GM12878 (cell line): ENCODE data around the gene CA10. TPM values are rescaled to one million over a fixed set of nuclear protein-coding genes. Genes with fewer than 3 reads are reported as not detected.

ENCODE experiments used
- ATAC-seq: fragments of 200-7000 bp; cut with Tn5 transposase; 3 replicates; pipeline ENCODE4 v1.9.1; 2020; ENCODE audit warnings: mild to moderate bottlenecking, moderate library complexity
- BruUV-seq: library from RNA; stranded (reverse); fragments of 400-500 nt; replicated peaks from 2 replicates; lab custom pipeline; 2021; lab: Mats Ljungman, UMichigan
- CTCF ChIA-PET: fragments of 300-600 bp; sonication (Branson Sonifier 250); formaldehyde crosslinking; extraction: SDS; loops from one replicate; lab custom pipeline; 2021; ENCODE audit warnings: inconsistent platforms; lab: Yijun Ruan, JAX
- POLR2A ChIA-PET: fragments of 350-600 bp; formaldehyde crosslinking; extraction: SDS; loops from one replicate; lab custom pipeline; 2021; ENCODE audit warnings: inconsistent platforms; lab: Charles Lee
- RAD21 ChIA-PET: fragments of 300-600 bp; sonication (Branson Sonifier 250); formaldehyde crosslinking; loops from one replicate; lab custom pipeline; 2023; ENCODE audit warnings: antibody characterized with exemption; ENCODE audit not compliant: unreplicated experiment; lab: Charles Lee
- SMC1A ChIA-PET: fragments of 300-600 bp; sonication (Branson Sonifier 250); formaldehyde crosslinking; loops from one replicate; lab custom pipeline; 2023; ENCODE audit not compliant: unreplicated experiment, uncharacterized antibody; lab: Charles Lee
- DNase-seq: peaks from one replicate; pipeline ENCODE4 v3.0.0-alpha.2; 2011; ENCODE audit warnings: low read depth, low spot score
- FAIRE-seq: peaks from 3 replicates; lab custom pipeline; 2011; peaks lifted over from hg19 to GRCh38; lab: Jason Lieb, UNC
- H2AFZ ChIP-seq: 2 replicates; pipeline ENCODE4 v1.6.0; 2011; ENCODE audit warnings: low read depth, low read length, control low read depth; ENCODE audit not compliant: control insufficient read depth
- H3K27ac ChIP-seq: 2 replicates; pipeline ENCODE4 v1.5.1; 2011; ENCODE audit warnings: control low read depth; ENCODE audit not compliant: control insufficient read depth, insufficient read depth
- H3K27me3 ChIP-seq, 2 experiments: replicated peaks in 1 of 2; 2 replicates each; pipeline versions ENCODE4 v1.6.0 to v1.6.1; 2011; ENCODE audit warnings: low read length in 1 of 2; ENCODE audit not compliant: control insufficient read depth in 2 of 2, insufficient read depth in 2 of 2
- H3K36me3 ChIP-seq, 2 experiments: 2 replicates each; pipeline ENCODE4 v1.5.1; 2011; ENCODE audit warnings: low read length in 1 of 2; ENCODE audit not compliant: control insufficient read depth in 2 of 2, insufficient read depth in 2 of 2
- H3K4me1 ChIP-seq: 2 replicates; pipeline ENCODE4 v1.6.1; 2011; ENCODE audit warnings: mild to moderate bottlenecking, low read length, moderate library complexity, mixed read lengths; ENCODE audit not compliant: control insufficient read depth, insufficient read depth
- H3K4me2 ChIP-seq: 2 replicates; pipeline ENCODE4 v1.6.0; 2011; ENCODE audit warnings: control low read depth; ENCODE audit not compliant: control insufficient read depth, insufficient read depth
- H3K4me3 ChIP-seq: fragments of 200-600 bp; sonication (generic); 2 replicates; pipeline ENCODE4 v1.5.1; 2016
- H3K79me2 ChIP-seq: 2 replicates; pipeline ENCODE4 v1.6.0; 2011; ENCODE audit warnings: low read length; ENCODE audit not compliant: control insufficient read depth, insufficient read depth
- H3K9ac ChIP-seq: 2 replicates; pipeline ENCODE4 v1.8.0; 2011; ENCODE audit warnings: low read length, control low read depth, mixed read lengths; ENCODE audit not compliant: control insufficient read depth, insufficient read depth
- H3K9me3 ChIP-seq: replicated peaks from 3 replicates; pipeline ENCODE4 v1.5.1; 2011; ENCODE audit warnings: mild to moderate bottlenecking, low read length; ENCODE audit not compliant: control insufficient read depth, insufficient read depth
- H4K20me1 ChIP-seq: 2 replicates; pipeline ENCODE4 v1.6.0; 2011; ENCODE audit not compliant: control insufficient read depth, insufficient read depth
- BHLHE40 ChIP-seq, 2 experiments: fragments of 450-650 bp in 1 of 2; IDR thresholded peaks; 2 replicates each; pipeline ENCODE4 v1.6.1; 2011 to 2017; ENCODE audit warnings: low read depth in 2 of 2, borderline replicate concordance in 1 of 2, improper control_type of control experiment in 1 of 2, low read length in 1 of 2, mild to moderate bottlenecking in 1 of 2
- CREM ChIP-seq: IDR thresholded peaks from 2 replicates; pipeline ENCODE4 v1.6.1; 2014; ENCODE audit warnings: antibody characterized with exemption, low read depth
- ESRRA ChIP-seq: IDR thresholded peaks from 2 replicates; pipeline ENCODE4 v1.6.1; 2012; ENCODE audit warnings: mild to moderate bottlenecking, low read length, improper control_type of control experiment
- ETV6 ChIP-seq, 2 experiments: fragments of 450-650 bp in 1 of 2; IDR thresholded peaks in 1 of 2; conservative IDR thresholded peaks in 1 of 2; 2 replicates each; pipeline ENCODE4 v1.6.1; 2014; ENCODE audit warnings: antibody characterized with exemption in 1 of 2, borderline replicate concordance in 1 of 2, low read depth in 1 of 2, mild to moderate bottlenecking in 1 of 2, moderate library complexity in 1 of 2
- KDM1A ChIP-seq: fragments of 200-600 bp; sonication (generic); IDR thresholded peaks from 2 replicates; pipeline ENCODE4 v1.6.1; 2016; ENCODE audit warnings: borderline replicate concordance
- MTA3 ChIP-seq: IDR thresholded peaks from 2 replicates; pipeline ENCODE4 v1.6.1; 2012; ENCODE audit warnings: low read length, inconsistent platforms, borderline replicate concordance
- SP1 ChIP-seq: IDR thresholded peaks from one replicate; pipeline ENCODE4 v1.6.1; 2011; ENCODE audit warnings: low read depth, low read length
- STAT1 ChIP-seq: fragments of 450-650 bp; conservative IDR thresholded peaks from 2 replicates; pipeline ENCODE4 v1.6.1; 2014; ENCODE audit warnings: antibody characterized with exemption, mild to moderate bottlenecking
- TARDBP ChIP-seq: IDR thresholded peaks from 2 replicates; pipeline ENCODE4 v1.6.1; 2016; ENCODE audit warnings: borderline replicate concordance
- WGBS: methylation state at CpG from one replicate; pipeline ENCODE4 v1.1.6; 2016; ENCODE audit warnings: low lambda C conversion rate; ENCODE audit not compliant: insufficient replicate concordance, insufficient coverage; ENCODE audit errors: missing lambda C conversion rate; 5-methylcytosine and 5-hydroxymethylcytosine counted together
- in situ Hi-C: fragments of 300-500 bp; cut with MboI; formaldehyde crosslinking; loops from 9 replicates; pipeline ENCODE4 v1.14.3; 2018; ENCODE audit warnings: mixed read lengths
- intact Hi-C: fragments of 100-400 bp; cut with micrococcal nuclease; formaldehyde crosslinking; loops from one replicate; pipeline ENCODE4 v1.14.2; 2022; ENCODE audit not compliant: unreplicated experiment
- polyA plus RNA-seq, 11 experiments: library from polyadenylated mRNA; depleted of rRNA in 4 of 11; unstranded in 6 of 11; stranded (reverse) in 5 of 11; fragments of >200 nt; fragmentation: Nextera tagmentation in 4 of 11; fragmentation: Illumina TruSeq in 1 of 11; extraction: Ambion mirVana in 4 of 11; extraction: Trizol in 1 of 11; gene quantifications; 1 replicate in 1 of 11; 2 replicates in 10 of 11; pipeline versions ENCODE4 v1.2.1 to v1.2.3, GENCODE V29; 2011 to 2016; ENCODE audit warnings: inconsistent platforms in 2 of 11, missing spikeins in 2 of 11, low read depth in 1 of 11
- total RNA-seq, 4 experiments: library from RNA; depleted of rRNA in 3 of 4; stranded (reverse); fragments of >200 nt in 3 of 4; fragmentation: Illumina TruSeq in 1 of 4; extraction: Trizol in 1 of 4; gene quantifications; 2 replicates each; pipeline versions ENCODE4 v1.2.1 to v1.2.3, GENCODE V29; 2013 to 2021
- TF ChIP-seq, protein P1 (sequence below): IDR thresholded peaks from 2 replicates; pipeline ENCODE4 v1.6.1; 2012; ENCODE audit warnings: low read depth, low read length, improper control_type of control experiment
- TF ChIP-seq, protein P2 (sequence below): IDR thresholded peaks from 2 replicates; pipeline ENCODE4 v1.6.1; 2012; ENCODE audit warnings: low read length, inconsistent platforms

CA10 gene
- total and polyA plus RNA-seq, 10 of the 15 experiments (the other 5 are each of a cell fraction or from before 2014, with no cell fraction given): not detected

GRCh38 chr17:51997723-51998122 lies 160.8 kb downstream of the CA10 start:
- in situ Hi-C loops: no loop called here

More at GRCh38 chr17:51997723-51998122, 160.8 kb downstream of the CA10 start:
- ChIA-PET CTCF (no interaction called here), POLR2A (no interaction called here), SMC1A (no interaction called here), RAD21 (no interaction called here)
- intact Hi-C loops: no loop called here
- Histone ChIP-seq H3K4me2 (no peak overlapping the region), H3K9ac (no peak overlapping the region), H3K4me1 (no peaks in the 10 kb centered on the region), H3K79me2 (no peaks in the 10 kb centered on the region), H3K36me3 (no peaks in the 10 kb centered on the region), H3K4me3 (no peak overlapping the region), H4K20me1 (no peaks in the 10 kb centered on the region), H2AFZ (no peak overlapping the region), H3K9me3 (no peaks in the 10 kb centered on the region), H3K27me3 (no peaks in the 10 kb centered on the region)
- ATAC-seq (no peak), DNase-seq (no peak)
- no TSS peak for BruUV-seq
- TF ChIP-seq SP1 (no peak), ETV6 (conservative IDR thresholded peaks at IDR 0.05 in 1 of 2, IDR thresholded peaks at IDR 0.05 in 1 of 2; ENCODE audit: borderline replicate concordance in 1 of 2, low read depth in 1 of 2) (no peak), ESRRA (no peak), MTA3 (no peak), STAT1 (no peak), KDM1A (no peak), BHLHE40 (IDR thresholded peaks at IDR 0.05; ENCODE audit: borderline replicate concordance in 1 of 2, low read depth in 2 of 2, low read length in 1 of 2) (no peak), CREM (no peak), TARDBP (no peak)
- TF ChIP-seq, protein P1, sequence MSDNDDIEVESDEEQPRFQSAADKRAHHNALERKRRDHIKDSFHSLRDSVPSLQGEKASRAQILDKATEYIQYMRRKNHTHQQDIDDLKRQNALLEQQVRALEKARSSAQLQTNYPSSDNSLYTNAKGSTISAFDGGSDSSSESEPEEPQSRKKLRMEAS: no peak
- TF ChIP-seq, protein P2, sequence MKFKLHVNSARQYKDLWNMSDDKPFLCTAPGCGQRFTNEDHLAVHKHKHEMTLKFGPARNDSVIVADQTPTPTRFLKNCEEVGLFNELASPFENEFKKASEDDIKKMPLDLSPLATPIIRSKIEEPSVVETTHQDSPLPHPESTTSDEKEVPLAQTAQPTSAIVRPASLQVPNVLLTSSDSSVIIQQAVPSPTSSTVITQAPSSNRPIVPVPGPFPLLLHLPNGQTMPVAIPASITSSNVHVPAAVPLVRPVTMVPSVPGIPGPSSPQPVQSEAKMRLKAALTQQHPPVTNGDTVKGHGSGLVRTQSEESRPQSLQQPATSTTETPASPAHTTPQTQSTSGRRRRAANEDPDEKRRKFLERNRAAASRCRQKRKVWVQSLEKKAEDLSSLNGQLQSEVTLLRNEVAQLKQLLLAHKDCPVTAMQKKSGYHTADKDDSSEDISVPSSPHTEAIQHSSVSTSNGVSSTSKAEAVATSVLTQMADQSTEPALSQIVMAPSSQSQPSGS: no peak
- TF ChIP-seq, all 136 proteins: peak for 0
- no peak for FAIRE-seq
- 48% methylated on average over 2 of the region's 2 CpGs for WGBS
- no peak overlapping the region for H3K27ac ChIP-seq
